Activated CD4-positive, CD25-positive, alpha-beta regulatory T cell (primary cell): ENCODE data around the gene TTC29.

ENCODE experiments used
- DNase-seq, 4 experiments: peaks; one replicate each; lab custom pipeline; 2025; lab: John Stamatoyannopoulos, UW

Gene TTC29

GRCh38 chr4:146945556-146946374 is at the start of gene TTC29:
TTC29 (minus strand) TSS chr4:146945864; CDS start chr4:146939895, 5,969 bp downstream.
- DNase-seq, result peak; percentile 46 to 66 (median 49)

- no peak for DNase-seq
Observed at GRCh38 chr4:146981651-146982050, 36.0 kb upstream of the TTC29 start.

GRCh38 chr4:146978641-146979040 is 33.0 kb upstream of the TTC29 start:
- no peak for DNase-seq

- DNase-seq, result no peak
Observed at GRCh38 chr4:146976145-146976544, 30.5 kb upstream of the TTC29 start.

- no peak for DNase-seq
Observed at GRCh38 chr4:146975527-146975926, 29.9 kb upstream of the TTC29 start.

GRCh38 chr4:146975036-146975435 is 29.4 kb upstream of the TTC29 start:
- no peak for DNase-seq

GRCh38 chr4:146972036-146972435 is 26.4 kb upstream of the TTC29 start:
- no peak for DNase-seq

- DNase-seq, result no peak
Observed at GRCh38 chr4:146969126-146969525, 23.5 kb upstream of the TTC29 start.

- no peak for DNase-seq
Observed at GRCh38 chr4:146960634-146961033, 15.0 kb upstream of the TTC29 start.

- no peak for DNase-seq
Observed at GRCh38 chr4:146959692-146960091, 14.0 kb upstream of the TTC29 start.

- DNase-seq, result no peak
Observed at GRCh38 chr4:146957237-146957636, 11.6 kb upstream of the TTC29 start.

- no peak for DNase-seq
Observed at GRCh38 chr4:146952896-146953295, 7.2 kb upstream of the TTC29 start.

- DNase-seq, result no peak
Observed at GRCh38 chr4:146949559-146949958, 3.9 kb upstream of the TTC29 start.

GRCh38 chr4:146943691-146944375 is 1.8 kb downstream of the TTC29 start:
- no peak for DNase-seq

- DNase-seq, result no peak
Observed at GRCh38 chr4:146932116-146932515, 13.5 kb downstream of the TTC29 start.

GRCh38 chr4:146930673-146931072 is 15.0 kb downstream of the TTC29 start:
- DNase-seq, result no peak

- no peak for DNase-seq
Observed at GRCh38 chr4:146927695-146928094, 18.0 kb downstream of the TTC29 start.

GRCh38 chr4:146916479-146917076 is 29.1 kb downstream of the TTC29 start:
- no peak for DNase-seq

GRCh38 chr4:146915132-146915531 is 30.5 kb downstream of the TTC29 start:
- DNase-seq, result no peak

- DNase-seq, result no peak
Observed at GRCh38 chr4:146900295-146900694, 45.4 kb downstream of the TTC29 start.

GRCh38 chr4:146890301-146890700 is 55.4 kb downstream of the TTC29 start:
- DNase-seq, result no peak

GRCh38 chr4:146883070-146883469 is 62.6 kb downstream of the TTC29 start:
- no peak for DNase-seq

- DNase-seq, result no peak
Observed at GRCh38 chr4:146857298-146857697, 88.4 kb downstream of the TTC29 start.
